GM10847 (cell line): Measurements from ENCODE around the gene PPP2R2D.

Experiments
- POLR2A ChIP-seq: IDR thresholded peaks from 2 replicates; pipeline ENCODE4 v1.6.1; 2011; ENCODE audit not compliant: insufficient read length; ENCODE audit errors: extremely low read depth

The PPP2R2D gene

DNA sequence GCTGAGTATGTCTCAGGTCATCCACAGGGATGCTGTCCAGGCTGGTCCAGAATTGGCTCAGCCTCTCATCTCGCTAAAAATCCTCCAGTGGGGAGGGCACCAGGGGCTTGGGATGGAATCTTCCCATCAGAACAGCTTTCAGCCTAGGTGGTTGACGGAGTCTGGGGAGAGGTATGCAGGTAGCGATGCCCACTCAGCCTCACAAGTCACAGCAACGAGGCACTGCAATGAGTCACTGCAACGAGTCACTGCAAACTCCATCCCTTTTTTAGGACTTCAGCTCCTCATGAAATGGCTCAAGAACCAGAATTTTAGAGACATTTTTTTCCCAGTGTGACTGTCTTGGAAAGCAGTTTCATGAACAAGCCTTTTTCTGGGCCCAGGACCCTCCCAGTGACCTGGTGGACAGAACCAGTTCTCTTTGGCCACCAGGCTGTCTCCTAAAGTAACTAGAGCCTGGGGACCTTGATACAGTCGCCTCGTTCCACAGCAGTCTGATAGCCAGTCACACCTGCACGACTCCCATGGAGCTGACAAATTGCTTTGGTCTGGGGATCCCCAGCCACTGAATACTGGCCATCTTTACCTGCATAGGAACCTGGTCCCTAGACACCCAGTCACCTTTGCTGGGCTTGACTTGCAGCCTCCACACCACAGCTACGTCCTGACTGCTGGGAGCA, 41.3 kb upstream of the PPP2R2D start:
- no peak for TF ChIP-seq POLR2A

DNA sequence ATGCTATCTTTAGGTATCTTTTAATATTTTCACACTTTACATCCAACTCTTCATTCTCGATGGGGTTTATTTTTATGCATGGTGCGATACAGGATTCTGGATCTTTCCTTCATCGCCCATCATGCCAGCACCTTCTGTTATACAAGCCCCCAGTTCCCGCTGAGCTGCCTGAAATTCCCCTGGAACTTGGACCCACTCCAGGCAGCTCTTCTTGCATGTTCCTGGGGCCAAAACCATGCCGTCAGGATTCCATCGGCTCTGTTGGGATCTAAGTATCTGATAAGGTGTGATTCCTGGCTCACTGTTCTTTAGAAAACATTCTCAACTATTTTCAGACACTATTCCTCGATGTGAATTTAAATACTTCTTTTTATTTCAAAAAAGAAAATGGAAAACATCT, 40.5 kb upstream of the PPP2R2D start:
- no peak for TF ChIP-seq POLR2A

DNA sequence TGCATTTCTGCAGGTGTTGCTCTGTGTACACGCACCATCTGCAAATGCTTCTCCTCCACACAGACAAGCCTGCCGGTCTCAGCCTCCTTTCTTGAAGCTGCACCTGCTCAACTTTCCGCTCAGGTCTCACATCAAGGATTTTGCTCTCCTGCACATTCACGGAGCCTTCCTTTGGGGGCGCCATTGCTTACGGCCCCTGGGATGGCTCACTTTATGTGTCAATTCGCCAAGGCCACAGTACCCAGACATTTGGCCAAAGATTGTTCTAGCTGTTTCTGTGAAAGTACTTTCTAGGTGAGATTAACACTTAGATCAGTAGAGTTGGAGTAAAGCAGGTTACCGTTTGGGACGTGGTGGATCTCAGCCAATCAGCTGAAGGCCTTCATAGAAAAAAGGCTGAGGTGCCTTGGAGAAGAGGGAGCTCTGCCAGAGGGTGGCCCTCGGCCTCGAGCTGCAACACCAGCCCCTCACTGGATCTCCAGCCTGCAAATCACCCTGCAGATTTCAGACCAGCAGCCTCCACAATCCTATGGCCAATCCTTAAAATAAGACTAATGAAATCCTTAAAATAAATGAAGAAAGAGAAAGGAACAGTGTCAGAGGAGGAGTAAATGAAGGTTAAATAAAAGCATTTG, 39.9 kb upstream of the PPP2R2D start:
- TF ChIP-seq POLR2A, result no peak

DNA sequence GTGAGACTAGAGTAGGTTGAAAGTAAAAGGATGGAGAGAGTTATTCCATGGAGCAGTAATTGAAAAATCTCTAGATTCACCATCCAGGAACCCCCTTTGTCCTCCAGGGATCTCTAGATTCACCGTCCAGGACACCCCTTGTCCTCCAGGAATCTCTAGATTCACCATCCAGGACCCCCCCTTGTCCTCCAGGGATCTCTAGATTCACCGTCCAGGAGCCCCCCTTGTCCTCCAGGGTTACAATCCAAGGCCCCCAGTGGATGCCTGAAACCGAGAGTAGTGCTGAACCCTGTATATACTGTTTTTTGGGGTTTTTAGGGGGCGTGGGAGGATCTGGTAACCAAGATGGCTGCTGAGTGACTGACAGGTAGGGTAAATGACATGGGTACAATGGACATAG, 38.3 kb upstream of the PPP2R2D start:
- no peak for TF ChIP-seq POLR2A

DNA sequence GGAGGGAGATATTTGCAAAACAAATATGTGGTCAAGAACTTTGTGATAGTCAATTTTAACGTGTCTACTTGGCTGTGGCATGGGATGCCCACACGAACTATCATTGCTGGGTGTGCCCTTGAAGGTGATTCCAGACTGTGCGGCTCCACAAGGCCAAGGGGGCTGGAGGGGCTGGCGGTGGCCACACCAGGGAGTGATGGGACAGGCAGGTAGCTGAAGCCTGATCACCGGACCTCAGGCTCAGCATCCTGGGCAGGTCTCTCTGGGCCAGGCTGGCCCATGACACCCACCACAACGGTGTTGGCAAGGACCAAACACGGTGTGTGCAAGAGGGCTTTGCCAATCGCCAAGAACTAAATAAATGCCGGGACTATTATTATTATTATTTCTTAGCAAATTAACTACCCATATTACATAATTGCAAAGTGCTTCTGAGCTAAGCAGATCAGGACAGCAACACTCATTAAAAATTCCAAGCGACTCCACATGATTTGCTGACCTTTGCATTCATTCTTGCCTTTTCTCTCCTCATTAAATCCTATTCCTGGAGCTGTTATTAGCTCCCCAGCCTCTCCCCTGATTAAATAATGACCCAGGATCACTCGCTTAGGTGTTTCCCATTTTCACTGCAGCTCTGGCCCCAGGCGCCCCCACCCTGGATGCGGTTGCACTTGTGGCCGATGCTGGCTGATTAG, 35.4 kb upstream of the PPP2R2D start:
- no peak for TF ChIP-seq POLR2A

DNA sequence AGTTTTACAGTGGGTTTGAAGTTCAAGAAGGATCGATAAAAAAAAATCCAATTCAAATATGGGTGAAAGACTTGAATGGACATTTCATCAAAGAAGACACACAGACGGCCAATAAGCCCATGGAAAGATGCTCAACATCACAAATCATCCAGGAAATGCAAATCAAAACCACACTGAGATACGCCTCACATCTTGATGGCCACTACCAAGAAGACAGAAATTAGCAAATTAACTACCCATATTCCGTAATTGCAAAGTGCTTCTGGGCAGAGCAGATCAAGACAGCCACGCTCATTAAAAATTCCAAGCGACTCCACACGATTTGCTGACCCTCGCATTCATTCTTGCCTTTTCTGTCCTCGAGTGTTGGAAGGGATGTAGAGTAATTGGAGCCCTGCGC, 34.1 kb upstream of the PPP2R2D start:
- no peak for TF ChIP-seq POLR2A

DNA sequence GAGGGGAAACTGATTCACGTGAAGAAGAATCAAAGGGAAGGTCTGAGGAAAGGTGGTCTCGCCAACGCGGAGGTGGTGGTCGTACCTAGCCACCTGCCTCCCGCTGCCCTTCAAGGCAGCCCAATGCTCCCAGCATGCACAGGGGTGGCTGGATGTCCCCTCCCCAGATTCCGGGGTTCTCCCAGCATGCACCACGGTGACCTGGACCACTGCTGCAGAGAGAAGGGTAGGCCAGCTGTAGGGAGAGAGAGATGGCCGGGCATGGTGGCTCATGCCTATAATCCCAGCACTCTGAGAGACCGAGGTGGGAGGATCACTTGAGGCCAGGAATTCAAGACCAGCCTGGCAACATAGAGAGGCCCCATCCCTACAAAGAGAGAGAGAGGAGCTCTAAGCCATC, 32.4 kb upstream of the PPP2R2D start:
- TF ChIP-seq POLR2A, result no peak

DNA sequence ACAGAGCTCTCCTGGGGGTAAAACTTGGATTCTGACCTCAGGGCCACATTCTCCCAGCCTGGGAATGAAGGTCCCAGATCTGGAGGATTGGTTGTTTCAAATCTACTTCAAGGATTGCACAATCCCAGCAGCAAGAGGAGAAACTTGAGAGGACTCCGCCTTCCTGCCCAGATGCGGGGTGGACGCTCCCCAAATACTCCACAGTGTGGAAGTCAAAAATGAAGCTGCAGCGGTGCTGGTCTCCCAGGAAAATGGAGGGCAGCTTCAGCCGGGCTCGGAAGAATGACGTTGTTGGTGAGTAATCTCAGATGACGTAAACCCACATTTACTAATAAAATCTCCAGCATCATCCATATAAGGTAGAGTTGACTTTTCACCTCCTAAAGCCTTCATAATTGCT, 31.5 kb upstream of the PPP2R2D start:
- TF ChIP-seq POLR2A, result no peak

DNA sequence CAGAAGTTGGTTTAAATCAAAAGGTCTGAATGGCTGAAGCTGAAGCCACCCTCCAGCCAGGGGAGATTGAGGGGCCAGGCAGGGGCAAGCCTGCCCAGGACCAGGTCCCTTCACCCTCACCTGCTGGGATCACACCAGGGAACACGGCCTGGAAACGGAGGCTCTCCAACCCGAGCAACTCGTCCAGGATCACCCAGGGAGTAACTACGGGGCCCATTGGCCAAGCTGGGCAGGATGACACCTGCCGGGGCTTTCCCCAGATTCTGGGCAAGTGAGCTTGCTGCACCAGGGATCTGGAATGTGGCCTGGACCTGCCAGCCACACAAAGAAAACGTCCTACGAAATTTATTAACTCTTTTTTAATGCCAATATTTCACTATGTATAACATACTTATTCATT, 30.4 kb upstream of the PPP2R2D start:
- TF ChIP-seq POLR2A, result no peak

DNA sequence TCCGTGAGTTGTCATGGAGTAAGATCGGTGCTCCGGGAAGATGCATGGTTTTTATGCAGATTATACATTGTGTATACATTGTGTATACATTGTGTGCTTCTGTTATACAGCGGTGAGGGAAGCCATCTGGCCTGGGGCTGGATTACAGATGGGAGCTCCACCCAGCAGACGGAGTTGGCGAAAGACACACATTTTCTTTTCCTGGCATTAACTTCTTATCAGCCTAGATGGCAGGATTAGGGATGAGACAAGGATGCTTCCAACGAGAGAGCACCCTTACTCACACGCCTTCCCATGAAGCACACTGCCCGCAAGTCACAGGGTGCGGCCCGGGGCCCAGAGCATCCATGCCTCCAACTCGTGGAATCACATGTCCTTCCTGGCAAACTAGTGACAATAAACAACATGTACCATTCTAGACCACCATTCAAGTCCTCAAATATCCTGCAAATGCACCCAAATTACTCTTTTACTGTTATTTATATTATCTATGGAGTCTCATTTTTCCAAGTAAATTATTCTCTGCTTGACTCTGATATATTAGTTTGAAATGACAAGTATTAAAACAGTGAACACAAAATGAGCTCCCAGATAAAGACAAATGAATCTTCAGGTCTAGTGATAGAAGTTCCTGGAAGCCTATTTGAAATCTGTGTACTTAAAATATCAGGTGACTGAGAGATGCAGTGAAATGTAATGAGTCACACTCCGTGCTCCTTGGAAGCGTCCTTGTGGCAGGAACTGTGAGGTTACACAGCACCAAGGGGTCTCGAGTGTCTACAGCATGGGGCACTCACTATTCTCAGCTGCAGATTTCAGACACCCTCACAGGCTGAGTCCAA, 29.8 kb upstream of the PPP2R2D start:
- TF ChIP-seq POLR2A, result no peak

DNA sequence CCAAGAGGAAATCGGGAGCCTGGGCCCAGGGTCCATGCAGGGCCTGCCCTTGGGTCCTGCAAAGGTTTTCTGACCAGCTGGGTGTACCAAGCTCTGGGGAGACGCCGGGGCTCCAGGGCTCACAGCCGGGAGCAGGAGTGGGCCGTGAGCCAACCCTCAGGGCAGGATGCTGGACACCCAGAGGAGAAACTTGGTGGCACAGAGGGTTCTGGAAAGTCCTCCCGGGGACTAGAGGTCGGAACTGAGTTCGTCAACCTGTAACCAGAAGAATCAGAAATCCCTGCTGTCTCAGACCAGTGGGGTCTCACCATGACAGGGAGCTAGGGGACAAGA, 29.2 kb upstream of the PPP2R2D start:
- TF ChIP-seq POLR2A, result no peak

DNA sequence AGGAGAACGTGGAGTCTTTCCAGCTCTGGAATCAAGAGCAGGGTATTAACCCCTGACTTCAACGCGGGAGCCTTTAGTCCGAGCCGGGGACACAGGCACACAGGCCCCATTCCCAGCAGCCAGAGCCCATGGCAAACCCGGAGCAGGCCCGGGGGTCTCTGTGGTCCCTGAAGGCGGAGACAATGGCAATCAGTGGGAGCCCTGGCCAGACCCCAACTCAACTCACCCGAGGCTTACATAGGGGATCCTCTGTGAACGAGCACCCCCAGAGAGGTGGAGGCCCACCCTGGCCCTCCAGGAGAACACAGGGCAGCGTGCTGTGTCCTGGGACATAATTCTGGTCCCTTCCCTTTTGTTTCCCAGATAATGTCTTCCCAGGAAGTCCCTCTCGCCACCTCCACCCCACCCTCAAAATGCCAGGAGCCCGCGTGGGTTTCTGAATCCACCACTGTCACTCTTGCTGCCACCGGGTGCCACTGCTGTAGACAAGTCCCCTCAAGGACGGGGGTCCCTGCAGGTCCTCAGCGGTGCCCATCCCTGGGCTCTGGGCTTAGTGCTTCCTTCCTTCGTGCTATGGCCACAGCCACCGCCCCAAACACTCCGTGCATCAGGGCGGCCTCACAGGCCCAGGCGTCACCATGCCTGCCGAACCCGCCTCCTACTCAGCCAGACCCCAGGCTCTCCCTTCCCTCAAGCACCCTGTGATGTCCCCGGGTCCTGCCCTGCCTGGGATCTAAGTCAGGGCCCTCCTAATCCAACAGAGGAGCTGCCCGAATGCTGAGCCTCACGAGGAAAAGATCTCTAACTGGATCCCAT, 28.6 kb upstream of the PPP2R2D start:
- no peak for TF ChIP-seq POLR2A

DNA sequence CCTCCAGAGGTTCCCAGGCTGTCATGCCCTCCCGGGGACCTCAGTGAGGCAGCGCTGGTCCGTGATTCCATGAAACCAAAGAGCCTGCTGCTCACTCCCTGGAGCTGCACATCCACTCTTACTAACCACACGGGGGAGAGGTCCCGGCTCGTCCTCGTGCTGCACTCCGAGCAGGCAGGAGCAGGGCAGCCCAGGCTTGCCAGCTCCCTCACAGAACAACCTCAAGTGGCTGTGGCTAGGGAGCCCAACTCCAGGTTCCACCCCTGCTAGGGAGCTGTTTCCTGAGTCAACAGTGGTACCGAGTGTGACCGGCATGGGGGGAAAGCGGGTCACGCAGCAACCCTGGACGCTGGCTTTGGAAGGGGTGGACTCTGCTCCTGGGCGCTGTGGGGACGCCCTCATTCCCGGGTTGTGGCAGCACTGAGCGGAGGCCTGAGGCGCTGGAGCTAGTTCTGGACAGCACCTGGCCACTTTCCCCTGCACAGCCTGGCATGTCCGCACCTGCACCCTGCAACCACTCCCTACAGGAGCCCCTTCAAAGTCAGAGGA, 27.9 kb upstream of the PPP2R2D start:
- no peak for TF ChIP-seq POLR2A

DNA sequence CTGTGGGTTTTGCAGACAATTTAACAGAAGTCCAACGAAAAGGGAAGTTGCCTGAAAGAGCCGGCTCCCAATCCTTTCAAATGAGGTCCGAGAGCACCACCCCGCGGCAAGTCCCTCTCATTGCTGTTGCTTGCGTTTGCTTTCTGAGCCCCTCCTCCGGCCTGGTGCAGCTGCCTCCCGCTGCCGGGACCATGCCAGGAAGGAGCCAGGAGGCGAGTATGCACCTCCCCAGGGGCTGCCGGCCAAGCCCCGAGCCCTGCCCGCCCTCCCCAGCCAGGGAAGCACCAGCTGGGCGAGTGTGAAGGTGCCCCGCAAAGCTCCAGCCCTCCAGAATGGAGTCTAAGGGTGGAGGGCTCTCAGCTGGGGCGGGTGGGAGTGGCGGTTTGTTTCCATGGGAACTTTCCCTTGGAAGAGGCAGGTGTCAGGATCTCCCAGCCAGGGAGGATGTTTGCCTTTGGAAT, 25.8 kb upstream of the PPP2R2D start:
- no peak for TF ChIP-seq POLR2A
